Germinal center (tissue), 1 donor: ENCODE data around the gene RCAN2.

Source experiments
- DNase-seq: peaks from one replicate; pipeline ENCODE4 v3.0.0; 2012; ENCODE audit warnings: mixed read lengths, low spot score

RCAN2 gene

DNA sequence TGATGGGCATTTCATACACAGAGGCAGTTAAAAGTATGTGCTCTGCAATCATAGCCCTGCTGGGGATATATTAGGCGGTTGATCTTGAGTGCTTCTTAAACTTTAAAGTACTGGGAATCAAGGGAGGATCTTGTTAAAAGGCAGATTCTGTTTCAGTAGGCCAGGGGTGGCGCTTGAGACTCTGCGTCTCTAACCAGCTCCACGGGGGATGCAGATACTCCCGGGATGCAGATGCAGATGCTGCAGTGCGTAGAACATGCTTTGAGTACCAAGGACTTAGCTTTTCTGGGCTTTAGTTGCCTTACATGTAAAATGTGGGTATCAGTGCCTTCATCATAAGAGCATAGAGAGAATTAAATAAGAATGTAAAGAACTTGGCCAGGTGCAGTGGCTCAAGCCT is 276.0 kb downstream of the RCAN2 start:
- DNase-seq: no peak

DNA sequence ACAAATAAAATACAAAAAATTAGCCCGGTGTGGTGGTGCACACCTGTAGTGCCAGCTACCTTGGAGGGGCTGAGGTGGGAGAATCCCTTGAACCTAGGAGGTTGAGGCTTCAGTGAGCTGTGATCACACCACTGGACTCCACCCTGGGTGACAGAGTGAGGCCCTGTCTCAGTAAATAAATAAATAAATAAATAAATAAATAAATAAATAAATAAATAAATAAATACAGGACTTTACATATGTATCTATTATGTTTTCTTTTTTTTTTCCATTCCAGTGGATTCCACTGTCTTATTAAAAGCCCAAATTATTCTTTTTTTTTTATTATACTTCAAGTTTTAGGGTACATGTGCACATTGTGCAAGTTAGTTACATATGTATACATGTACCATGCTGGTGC is 279.3 kb downstream of the RCAN2 start:
- DNase-seq: no peak

DNA sequence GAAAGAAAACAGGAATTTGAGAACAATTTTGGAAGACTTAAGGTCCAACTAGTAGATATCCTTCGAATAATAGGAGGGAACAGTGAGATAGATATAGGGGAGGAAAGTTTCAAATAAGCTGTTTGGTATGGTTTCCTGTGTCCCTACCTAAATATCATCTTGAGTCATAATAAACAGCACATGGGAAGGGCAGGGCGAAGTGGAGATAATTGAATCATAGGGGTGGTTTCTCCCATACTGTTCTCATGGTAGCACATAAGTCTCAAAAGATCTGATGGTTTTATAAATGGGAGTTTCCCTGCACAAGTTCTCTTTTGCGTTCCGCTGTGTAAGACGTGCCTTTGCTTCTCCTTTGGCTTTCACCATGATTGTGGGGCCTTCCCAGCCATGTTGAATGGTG is 281.0 kb downstream of the RCAN2 start:
- no peak for DNase-seq

DNA sequence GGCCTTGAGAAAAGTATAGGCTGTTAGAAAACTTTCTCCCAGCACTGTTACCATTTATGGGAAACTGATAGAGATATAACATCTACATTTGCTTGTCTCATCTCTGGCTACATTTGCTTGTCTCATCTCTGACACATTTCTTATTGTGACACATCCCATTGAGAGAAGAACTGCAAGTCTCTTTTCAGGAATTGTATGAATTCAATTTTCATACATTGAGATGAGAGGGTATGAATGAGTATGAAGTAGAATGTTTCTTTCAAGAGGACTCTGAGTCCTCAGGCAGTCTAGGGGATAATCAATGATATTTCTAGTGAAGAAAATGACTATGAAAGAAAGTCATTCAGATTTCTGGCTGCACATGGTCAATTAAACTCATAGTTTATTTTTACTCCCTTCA is 282.9 kb downstream of the RCAN2 start:
- no peak for DNase-seq

DNA sequence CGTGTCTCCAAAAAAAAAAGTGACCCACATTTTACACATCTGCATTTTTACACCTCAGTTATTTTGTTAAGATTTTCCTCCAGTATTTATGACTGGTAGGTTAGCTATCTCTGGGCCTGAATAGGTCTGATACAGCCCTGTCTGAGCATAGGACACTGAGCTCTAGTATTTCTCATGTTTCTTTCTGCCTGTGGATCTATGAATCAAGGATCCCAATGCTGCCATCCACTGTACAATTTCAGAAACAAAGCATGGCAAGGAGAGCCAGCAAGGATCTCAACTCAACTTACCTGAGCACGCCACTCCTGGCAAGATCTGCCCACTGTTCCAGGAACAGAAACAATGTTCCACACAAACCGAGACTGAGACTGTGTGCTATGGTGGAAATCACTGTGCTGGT is 284.1 kb downstream of the RCAN2 start:
- DNase-seq: no peak

DNA sequence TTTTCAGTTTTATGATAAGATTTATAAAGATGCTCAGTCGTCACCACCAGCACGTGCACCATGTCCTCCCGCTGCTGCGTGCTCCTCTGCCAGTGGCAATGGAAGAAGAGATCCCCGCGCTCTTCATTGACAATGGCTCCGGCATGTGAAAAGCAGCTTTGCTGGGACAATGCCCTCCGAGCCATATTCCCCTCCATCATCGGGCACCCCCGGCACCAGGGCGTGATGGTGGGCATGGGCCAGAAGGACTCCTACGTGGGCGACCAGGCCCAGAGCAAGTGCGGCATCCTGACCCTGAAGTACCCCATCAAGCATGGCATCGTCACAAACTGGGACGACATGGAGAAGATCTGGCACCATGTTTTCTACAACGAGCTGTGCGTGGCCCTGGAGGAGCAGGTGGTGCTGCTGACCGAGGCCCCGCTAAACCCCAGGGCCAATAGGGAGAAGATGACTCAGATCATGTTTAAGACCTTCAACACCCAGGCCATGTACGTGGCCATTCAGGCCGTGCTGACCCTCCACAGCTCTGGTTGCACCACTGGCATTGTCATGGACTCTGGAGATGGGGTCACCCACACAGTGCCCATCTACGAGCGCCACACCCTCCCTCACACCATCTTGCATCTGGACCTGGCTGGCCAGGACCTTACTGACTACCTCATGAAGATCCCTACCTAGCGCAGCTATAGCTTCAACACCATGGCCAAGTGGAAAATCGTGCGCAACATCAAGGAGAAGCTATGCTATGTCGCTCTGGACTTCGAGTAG is 286.2 kb downstream of the RCAN2 start:
- no peak for DNase-seq

DNA sequence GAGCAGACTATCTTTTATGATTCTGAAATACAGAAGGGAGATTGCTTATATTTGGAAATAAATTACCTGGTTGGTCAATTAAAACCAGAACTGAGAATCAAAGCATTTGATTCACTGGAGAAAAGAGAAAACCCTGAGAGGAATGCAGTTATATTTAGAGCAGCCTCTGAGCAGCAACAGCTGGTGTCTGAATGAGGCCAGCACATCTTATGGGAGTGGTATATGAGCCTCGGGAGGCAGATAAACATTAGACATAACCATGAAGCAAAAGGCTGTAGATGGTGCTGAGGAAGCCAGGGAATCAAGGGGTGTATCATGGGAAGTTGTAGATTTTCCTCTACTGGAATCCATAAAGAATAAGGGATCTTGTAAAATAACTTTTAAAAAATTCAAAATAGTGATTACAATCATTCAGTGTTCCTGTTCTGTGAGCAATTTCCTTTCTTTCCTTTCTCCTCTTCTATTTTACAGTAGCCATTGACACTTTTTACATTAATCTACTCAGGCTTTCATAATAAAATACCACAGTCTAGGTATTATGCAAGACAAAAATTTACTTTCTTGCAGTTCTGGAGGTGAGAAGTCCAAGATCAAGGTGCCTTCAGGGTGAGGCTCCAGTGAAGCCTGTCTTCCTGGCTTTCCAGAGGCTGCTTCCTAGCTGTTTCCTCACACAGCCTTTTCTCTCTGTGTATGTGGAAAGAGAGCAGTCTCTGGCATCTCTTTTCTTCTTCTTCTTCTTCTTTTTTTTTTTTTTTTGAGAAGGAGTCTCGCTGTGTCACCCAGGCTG is 287.7 kb downstream of the RCAN2 start:
- no peak for DNase-seq

DNA sequence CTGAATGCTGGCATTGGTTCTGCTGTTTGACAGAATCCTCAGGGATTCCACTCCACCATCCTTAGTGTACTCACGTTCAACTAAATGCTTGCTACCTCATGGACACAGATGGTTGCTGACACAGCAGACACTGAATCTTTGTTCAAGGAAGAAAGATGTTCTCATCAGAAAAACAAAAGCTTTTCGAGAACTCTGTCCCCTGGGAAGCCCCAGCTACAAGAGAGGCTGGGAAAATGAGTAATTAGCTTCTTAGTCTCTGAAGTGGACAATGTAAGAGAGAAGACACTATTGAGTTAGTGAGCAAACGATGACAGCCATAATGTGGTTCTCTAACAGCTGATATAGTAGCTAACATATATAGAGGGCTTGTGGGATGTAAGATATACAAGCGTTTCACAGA is 289.5 kb downstream of the RCAN2 start:
- DNase-seq: no peak

DNA sequence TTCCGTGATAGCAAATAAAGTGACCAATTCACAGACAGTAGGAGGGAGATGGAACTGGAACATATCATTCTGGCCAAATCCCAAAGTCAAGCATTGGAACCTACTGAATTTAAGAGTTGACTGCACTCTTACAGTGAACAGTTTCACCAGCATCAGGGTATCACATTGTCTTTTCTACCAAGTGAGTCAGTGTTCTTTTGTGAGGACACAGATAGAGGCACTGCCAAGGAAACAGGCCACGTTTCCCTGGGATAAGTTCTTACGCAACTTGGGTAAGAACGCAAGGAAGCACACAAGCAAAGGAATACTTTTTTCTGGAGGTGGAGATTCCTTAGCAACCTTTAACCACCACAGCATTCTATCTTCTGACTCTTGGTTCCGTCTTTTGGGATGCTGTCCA is 291.9 kb downstream of the RCAN2 start:
- no peak for DNase-seq

DNA sequence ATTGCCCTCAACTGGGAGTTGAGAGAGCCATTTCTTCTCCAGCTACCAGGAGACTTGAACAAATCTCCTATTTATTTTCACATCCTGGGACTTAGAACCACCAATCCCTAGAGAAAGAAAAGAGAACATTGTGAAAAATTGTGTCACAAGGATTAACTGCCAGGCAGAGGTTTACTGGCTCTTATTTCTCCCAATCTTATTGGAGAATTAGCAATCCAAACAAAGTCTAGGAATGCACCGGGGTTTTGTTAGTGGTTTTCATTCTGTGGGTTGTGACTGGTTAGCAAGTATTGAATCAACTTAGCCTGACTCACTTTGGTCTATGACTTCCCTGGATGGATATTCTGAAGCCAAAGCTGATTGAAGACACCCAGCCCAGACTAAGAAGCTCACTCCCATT is 299.3 kb downstream of the RCAN2 start:
- DNase-seq: no peak

DNA sequence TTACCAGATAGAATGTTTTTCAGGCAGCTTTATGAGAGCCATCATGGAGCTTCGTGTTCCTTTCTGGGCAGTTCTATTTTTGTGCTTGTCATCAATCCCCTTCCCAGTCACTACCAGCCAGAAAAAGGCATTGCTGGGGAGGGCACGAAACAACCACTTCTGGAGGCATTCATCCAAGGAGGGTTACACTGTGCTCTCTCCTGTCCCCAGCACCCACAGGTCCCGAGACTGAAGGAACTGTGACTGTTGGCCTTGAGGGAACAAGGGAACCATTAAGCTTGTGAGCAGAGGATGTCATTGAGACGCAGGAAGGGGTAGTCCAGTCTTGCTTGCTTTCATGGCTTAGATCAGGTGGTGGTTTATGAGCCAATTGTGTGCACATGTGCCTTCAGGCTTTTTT is 300.4 kb downstream of the RCAN2 start:
- DNase-seq: no peak

DNA sequence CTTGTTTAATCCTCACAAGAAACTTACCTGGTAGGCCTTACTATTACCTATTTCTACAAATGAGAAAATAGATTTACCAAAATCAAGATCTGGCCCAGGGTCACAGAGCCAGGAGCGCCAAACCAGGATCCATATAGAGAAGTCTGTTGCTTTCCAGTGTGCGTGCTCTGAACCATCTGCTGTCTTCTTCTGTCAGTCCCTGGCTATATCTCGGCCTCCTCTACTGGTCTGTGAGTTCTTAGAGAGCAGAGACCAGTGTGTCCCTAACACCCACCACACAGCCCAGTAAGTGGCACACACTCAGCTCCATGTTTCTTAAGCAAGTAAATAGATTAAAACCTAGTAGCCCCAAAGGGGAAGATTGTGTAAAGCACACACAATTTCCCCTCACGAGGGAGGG is 301.5 kb downstream of the RCAN2 start:
- no peak for DNase-seq

DNA sequence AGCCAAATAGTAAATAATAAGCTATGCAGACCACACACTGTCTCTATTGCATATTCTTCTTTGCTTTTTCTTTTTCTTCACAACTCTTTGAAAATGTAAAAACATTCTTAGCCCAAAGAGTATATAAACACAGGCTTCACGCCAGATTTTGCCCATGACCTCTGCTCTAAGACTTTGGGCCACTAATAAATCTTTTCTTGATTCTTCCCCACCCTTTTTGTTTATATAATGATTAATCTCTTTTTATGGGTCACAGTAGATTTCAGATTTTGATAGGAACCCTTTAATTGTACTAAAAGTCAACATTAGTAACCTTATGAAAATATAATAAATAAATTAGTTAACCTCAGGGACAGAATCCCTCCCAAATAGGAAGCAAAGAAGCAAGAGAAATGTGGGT is 304.7 kb downstream of the RCAN2 start:
- DNase-seq: no peak

DNA sequence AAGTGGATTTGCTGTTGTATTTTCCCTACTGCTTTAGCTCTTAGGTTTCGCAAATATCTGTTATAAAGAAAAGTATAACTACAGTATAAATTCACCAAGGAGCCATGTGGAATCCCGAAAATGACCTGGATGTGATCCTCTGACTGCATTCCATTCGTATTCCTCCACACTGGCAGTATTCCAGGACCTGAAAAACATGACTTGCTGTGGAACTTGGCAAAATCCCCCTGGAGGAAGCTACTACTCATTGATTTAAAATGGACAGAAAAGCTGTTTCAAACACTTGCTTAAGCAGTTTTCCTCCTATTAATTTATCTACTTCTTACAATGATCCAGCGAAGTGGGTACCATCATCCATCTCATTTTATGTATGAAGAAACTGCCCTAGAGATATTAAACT is 307.1 kb downstream of the RCAN2 start:
- DNase-seq: no peak

DNA sequence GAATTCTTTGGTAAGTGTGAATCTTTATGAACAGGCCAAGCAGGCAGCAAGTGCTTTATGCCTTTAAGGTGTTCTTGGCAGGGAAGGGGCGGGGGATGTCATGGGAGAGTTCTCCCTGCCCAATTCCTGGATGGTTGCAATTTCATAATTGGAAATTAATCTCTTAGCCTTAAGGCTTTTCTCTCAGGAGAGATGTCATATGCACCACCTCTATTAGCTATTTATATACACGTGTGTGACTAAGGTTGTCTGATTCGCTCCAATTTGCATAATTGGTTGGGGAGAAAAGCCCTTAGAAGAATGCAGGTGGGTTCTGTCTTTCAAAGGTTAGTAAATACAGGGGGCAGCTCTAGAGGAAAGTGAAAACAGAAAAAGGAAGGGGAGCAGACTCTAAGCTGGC is 315.3 kb downstream of the RCAN2 start:
- peak; percentile 14 for DNase-seq

DNA sequence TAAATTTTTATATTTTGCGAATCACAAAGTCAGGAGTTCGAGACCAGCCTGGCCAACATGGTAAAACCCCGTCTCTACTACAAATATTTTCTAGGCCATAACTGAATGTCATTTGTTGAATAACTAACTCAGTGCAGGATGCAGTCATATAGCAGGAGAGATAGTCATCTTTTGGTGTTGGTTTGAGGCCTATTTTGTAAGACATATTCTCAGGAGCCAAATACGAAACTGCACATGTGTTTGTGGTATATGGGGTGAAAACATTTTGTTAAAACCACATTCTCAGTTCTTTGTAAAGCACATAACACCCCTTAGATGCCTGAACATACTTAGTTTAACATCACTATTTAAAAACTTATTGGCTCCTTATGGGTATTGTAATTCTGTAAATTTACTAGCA is 315.8 kb downstream of the RCAN2 start:
- no peak for DNase-seq

DNA sequence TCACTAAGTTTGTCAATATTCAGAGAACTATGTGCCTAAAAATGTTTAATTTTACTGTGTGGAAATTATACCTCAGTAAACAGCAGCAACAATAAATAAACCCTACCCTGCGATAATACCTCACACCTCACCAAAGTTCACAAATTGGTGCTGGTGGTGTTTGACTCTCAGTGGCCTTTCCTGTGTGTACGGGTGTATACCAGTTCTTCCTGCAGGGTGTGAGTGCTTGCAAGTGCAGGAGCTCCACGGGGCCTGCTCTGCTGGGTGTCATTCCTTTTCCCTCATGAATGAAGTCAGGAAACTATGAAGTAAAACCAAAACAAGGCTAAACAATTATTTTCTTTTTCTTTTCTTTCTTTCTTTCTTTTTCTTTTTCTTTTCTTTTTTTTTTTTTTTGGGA is 316.3 kb downstream of the RCAN2 start:
- DNase-seq: no peak

DNA sequence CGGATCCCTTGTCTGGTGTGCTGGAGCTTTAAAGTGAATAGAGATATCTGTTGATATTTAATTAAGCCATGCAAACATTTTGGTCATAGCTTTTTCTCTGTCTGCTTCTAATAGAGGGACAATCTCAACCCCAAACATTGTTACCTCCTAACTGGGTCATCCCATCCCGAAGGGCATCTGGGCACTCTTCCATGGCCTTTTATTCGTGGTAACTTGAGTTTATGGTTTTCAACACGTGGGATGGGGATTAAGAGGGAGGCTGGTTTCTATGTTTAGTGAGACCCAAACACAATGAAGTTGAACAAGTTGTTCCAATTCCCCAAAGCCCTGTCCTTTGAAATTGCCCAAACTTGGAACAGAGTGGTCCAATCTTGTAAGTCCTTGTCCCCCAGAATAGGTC is 319.1 kb downstream of the RCAN2 start:
- DNase-seq: no peak
